Measurements from ENCODE around the gene CSH2. TPM values are rescaled to one million over a fixed set of nuclear protein-coding genes. Genes with fewer than 3 reads are reported as not detected.

CSH2 gene
- total RNA-seq, 1 experiment from 2014 or later: not detected

GRCh38 chr17:63832455-63832854, 41.0 kb downstream of the CSH2 start:
- CTCF ChIA-PET: no interaction called here
- intact Hi-C loops (cut with micrococcal nuclease; ENCODE audit: unreplicated experiment): no loop called here
- DNase-seq (ENCODE audit: low spot score): no peak
- no peak overlapping the region for H3K27ac ChIP-seq (ENCODE audit: low read depth, low read length, poor library complexity, severe bottlenecking)
- H3K36me3 ChIP-seq (ENCODE audit: insufficient read depth, low read length, poor library complexity, severe bottlenecking): peaks cover 83% of the 10 kb centered on the region
- POLR2A ChIA-PET (ENCODE audit: low non-redundant PET): no interaction called here
- H3K27me3 ChIP-seq (replicated peaks; ENCODE audit: insufficient read depth, low read depth, low read length, poor library complexity): no peaks in the 10 kb centered on the region
- no peaks in the 10 kb centered on the region for H3K9me3 ChIP-seq (ENCODE audit: low read depth, low read length, poor library complexity, severe bottlenecking)
- no peak overlapping the region for H3K4me3 ChIP-seq (ENCODE audit: low read depth, low read length, poor library complexity, severe bottlenecking)
- TSS peak; percentile 23 for BruUV-seq (replicated peaks)
- TF ChIP-seq CTCF (conservative IDR thresholded peaks at IDR 0.05; ENCODE audit: low read depth, low read length) (no peak), EZH2 (IDR thresholded peaks at IDR 0.05; ENCODE audit: borderline replicate concordance, low read depth, low read length, poor library complexity, severe bottlenecking) (no peak)
- peaks cover 22% of the 10 kb centered on the region for H3K4me1 ChIP-seq (ENCODE audit: insufficient read depth, low read length, poor library complexity, severe bottlenecking)

- CTCF ChIA-PET: no interaction called here
These were observed 41.5 kb downstream of the CSH2 start for GRCh38 chr17:63832014-63832413.

GRCh38 chr17:63831505-63831904, 42.0 kb downstream of the CSH2 start:
- no peaks in the 10 kb centered on the region for H3K27me3 ChIP-seq (replicated peaks; ENCODE audit: insufficient read depth, low read depth, low read length, poor library complexity)
- ChIA-PET POLR2A (ENCODE audit: low non-redundant PET) (no interaction called here), CTCF (no interaction called here)
- H3K27ac ChIP-seq (ENCODE audit: low read depth, low read length, poor library complexity, severe bottlenecking): no peak overlapping the region
- peaks cover 74% of the 10 kb centered on the region for H3K36me3 ChIP-seq (ENCODE audit: insufficient read depth, low read length, poor library complexity, severe bottlenecking)
- H3K4me1 ChIP-seq (ENCODE audit: insufficient read depth, low read length, poor library complexity, severe bottlenecking): peaks cover 22% of the 10 kb centered on the region
- TSS peak; percentile 47 for BruUV-seq (replicated peaks)
- DNase-seq (ENCODE audit: low spot score): no peak
- no peak for TF ChIP-seq CTCF (conservative IDR thresholded peaks at IDR 0.05; ENCODE audit: low read depth, low read length)
- TF ChIP-seq EZH2 (IDR thresholded peaks at IDR 0.05; ENCODE audit: borderline replicate concordance, low read depth, low read length, poor library complexity, severe bottlenecking): no peak
- H3K4me3 ChIP-seq (ENCODE audit: low read depth, low read length, poor library complexity, severe bottlenecking): no peak overlapping the region
- H3K9me3 ChIP-seq (ENCODE audit: low read depth, low read length, poor library complexity, severe bottlenecking): no peaks in the 10 kb centered on the region
- intact Hi-C loops (cut with micrococcal nuclease; ENCODE audit: unreplicated experiment): no loop called here

More at GRCh38 chr17:63832014-63832413, 41.5 kb downstream of the CSH2 start:
- BruUV-seq (replicated peaks): no TSS peak
- TF ChIP-seq EZH2 (IDR thresholded peaks at IDR 0.05; ENCODE audit: borderline replicate concordance, low read depth, low read length, poor library complexity, severe bottlenecking) (no peak), CTCF (conservative IDR thresholded peaks at IDR 0.05; ENCODE audit: low read depth, low read length) (no peak)
- Histone ChIP-seq H3K27ac (ENCODE audit: low read depth, low read length, poor library complexity, severe bottlenecking) (no peak overlapping the region), H3K4me3 (ENCODE audit: low read depth, low read length, poor library complexity, severe bottlenecking) (no peak overlapping the region), H3K9me3 (ENCODE audit: low read depth, low read length, poor library complexity, severe bottlenecking) (no peaks in the 10 kb centered on the region), H3K36me3 (ENCODE audit: insufficient read depth, low read length, poor library complexity, severe bottlenecking) (peaks cover 80% of the 10 kb centered on the region), H3K4me1 (ENCODE audit: insufficient read depth, low read length, poor library complexity, severe bottlenecking) (peaks cover 22% of the 10 kb centered on the region), H3K27me3 (replicated peaks; ENCODE audit: insufficient read depth, low read depth, low read length, poor library complexity) (no peaks in the 10 kb centered on the region)
- POLR2A ChIA-PET (ENCODE audit: low non-redundant PET): no interaction called here
- no peak for DNase-seq (ENCODE audit: low spot score)
- intact Hi-C loops (cut with micrococcal nuclease; ENCODE audit: unreplicated experiment): no loop called here
